ENCODE data around the gene FOXA1. TPM values are rescaled to one million over a fixed set of nuclear protein-coding genes. Genes with fewer than 3 reads are reported as not detected.

Gene FOXA1
- total RNA-seq, 1 experiment from 2014 or later, result 11.2 TPM

DNA sequence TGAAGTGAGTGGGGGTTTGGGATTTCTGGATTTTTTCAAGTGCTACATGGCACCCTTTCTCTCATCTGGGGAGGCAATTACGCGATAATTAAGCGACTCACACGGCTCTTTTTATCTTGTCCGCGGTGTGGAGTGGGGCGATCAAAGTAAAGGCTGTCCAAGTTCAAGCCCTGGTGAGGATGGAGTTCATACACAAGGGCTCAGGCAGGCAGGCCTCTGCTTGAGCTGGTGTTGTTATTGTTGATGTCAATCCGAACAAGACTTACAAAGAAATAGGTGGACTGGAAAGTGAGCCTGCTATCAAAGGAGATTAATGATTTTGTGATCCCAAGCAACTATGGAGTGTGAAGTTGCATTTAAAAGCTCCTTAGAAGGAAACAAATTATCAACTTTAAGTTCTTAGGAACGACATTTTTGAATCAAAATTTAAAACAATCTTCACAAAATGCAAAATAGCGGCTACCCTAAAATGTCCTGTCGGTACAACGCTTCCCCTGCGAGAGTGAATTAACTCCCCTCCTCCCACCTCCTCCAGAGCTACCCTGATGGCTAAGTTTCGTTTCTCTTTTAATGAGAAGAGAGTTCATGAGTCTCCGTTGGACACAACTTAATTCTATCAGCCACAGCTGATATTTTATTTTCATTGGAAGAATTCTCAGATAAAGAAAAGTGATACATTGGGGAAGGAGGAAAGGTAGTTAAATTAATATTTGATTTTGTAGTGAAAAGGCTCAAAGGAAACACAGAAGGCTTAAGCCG, 5.9 kb downstream of the FOXA1 start:
- no peaks in the 10 kb centered on the region for H3K9me3 Mint-ChIP-seq (ENCODE audit: unreplicated experiment)
- no peak for DNase-seq (ENCODE audit: unreplicated experiment)
- POLR2A ChIA-PET, result interaction anchor here (0.6 kb wide), 1 partner anchor 36 kb away, joined by 3 read pairs; no protein-coding TSS in a partner anchor
- intact Hi-C loops (cut with micrococcal nuclease), result no loop called here
- H3K27ac Mint-ChIP-seq (ENCODE audit: low read depth, unreplicated experiment), result no peak overlapping the region
- CTCF ChIA-PET, result interaction anchor here (0.5 to 1.6 kb wide), 6 partner anchors 16 to 1836 kb away, joined by 3 to 6 read pairs (median 4); no protein-coding TSS in a partner anchor
- no peaks in the 10 kb centered on the region for H3K36me3 Mint-ChIP-seq (ENCODE audit: insufficient read depth, unreplicated experiment)
- TF ChIP-seq, protein P1, sequence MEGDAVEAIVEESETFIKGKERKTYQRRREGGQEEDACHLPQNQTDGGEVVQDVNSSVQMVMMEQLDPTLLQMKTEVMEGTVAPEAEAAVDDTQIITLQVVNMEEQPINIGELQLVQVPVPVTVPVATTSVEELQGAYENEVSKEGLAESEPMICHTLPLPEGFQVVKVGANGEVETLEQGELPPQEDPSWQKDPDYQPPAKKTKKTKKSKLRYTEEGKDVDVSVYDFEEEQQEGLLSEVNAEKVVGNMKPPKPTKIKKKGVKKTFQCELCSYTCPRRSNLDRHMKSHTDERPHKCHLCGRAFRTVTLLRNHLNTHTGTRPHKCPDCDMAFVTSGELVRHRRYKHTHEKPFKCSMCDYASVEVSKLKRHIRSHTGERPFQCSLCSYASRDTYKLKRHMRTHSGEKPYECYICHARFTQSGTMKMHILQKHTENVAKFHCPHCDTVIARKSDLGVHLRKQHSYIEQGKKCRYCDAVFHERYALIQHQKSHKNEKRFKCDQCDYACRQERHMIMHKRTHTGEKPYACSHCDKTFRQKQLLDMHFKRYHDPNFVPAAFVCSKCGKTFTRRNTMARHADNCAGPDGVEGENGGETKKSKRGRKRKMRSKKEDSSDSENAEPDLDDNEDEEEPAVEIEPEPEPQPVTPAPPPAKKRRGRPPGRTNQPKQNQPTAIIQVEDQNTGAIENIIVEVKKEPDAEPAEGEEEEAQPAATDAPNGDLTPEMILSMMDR (IDR thresholded peaks at IDR 0.05; ENCODE audit: unreplicated experiment), result no peak
- H3K4me1 Mint-ChIP-seq (ENCODE audit: insufficient read depth, unreplicated experiment), result peaks cover 5% of the 10 kb centered on the region
- BruUV-seq (replicated peaks), result no TSS peak
- H3K4me3 Mint-ChIP-seq (ENCODE audit: unreplicated experiment), result no peak overlapping the region
- no peaks in the 10 kb centered on the region for H3K27me3 Mint-ChIP-seq (ENCODE audit: insufficient read depth, unreplicated experiment)

DNA sequence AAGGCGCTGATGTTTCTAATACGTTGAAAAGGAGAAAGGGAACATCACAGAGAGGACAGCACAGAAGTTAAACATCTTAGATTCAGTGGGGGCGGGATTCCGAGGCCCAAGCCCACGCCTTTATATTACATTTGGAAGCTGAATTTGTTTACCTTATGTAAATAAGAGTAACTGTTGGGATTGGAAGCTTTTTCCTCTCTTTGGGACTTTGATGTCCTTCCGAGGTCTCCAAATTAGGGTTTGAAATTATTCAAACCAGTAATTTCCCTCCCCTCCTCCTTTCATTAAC, 6.4 kb downstream of the FOXA1 start:
- Mint-ChIP-seq H3K27ac (ENCODE audit: low read depth, unreplicated experiment) (no peak overlapping the region), H3K36me3 (ENCODE audit: insufficient read depth, unreplicated experiment) (no peaks in the 10 kb centered on the region), H3K4me1 (ENCODE audit: insufficient read depth, unreplicated experiment) (peaks cover under 1% of the 10 kb centered on the region), H3K27me3 (ENCODE audit: insufficient read depth, unreplicated experiment) (no peaks in the 10 kb centered on the region), H3K4me3 (ENCODE audit: unreplicated experiment) (no peak overlapping the region), H3K9me3 (ENCODE audit: unreplicated experiment) (no peaks in the 10 kb centered on the region)
- BruUV-seq (replicated peaks), result no TSS peak
- TF ChIP-seq, protein P1 (IDR thresholded peaks at IDR 0.05; ENCODE audit: unreplicated experiment), result no peak
- intact Hi-C loops (cut with micrococcal nuclease), result no loop called here
- ChIA-PET POLR2A (no interaction called here), CTCF (interaction anchor here (0.5 to 1.6 kb wide), 4 partner anchors 16 to 1837 kb away, joined by 3 to 6 read pairs (median 4); no protein-coding TSS in a partner anchor)
- no peak for DNase-seq (ENCODE audit: unreplicated experiment)

DNA sequence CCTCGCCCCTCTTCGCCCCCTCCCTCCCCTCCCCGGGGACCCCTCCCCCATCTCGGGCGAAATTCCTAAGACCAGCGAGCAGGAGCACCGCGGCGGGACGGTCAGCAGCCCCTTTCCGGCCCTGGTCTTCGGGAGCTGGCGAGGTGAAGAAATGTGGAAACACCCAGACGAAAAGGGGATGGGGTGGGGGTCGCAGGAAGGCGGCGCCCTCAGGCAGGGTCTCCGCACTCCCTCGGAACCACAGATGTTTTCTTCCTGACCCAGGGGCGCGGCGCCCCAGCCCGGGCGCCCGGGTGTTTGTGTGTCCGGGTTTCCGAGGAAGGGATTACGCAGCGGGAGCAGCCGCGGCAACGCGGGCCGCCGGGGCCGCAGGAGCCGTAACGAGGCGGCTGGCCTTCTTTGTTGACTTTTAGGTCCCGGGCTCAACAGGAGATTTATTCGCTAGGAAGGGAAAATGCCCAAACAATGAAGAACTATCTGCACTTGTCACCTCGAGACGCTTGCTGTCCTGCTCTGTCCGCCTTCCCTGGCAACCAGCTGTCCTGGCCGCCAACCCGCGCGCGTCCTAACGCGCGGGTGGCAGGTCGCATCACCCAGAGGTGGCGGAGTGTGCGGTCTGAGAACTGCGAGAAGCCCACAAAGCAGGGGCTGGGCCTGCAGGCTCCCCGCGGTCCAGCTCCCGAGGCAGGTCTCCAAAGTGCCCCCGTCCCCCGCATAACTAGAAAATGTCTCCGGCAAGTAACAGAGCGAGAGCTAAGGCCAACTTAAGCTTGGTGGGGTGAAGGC, 7.0 kb downstream of the FOXA1 start:
- intact Hi-C loops (cut with micrococcal nuclease), result no loop called here
- Mint-ChIP-seq H3K4me1 (ENCODE audit: insufficient read depth, unreplicated experiment) (no peaks in the 10 kb centered on the region), H3K27ac (ENCODE audit: low read depth, unreplicated experiment) (no peak overlapping the region), H3K36me3 (ENCODE audit: insufficient read depth, unreplicated experiment) (no peaks in the 10 kb centered on the region), H3K4me3 (ENCODE audit: unreplicated experiment) (no peak overlapping the region), H3K27me3 (ENCODE audit: insufficient read depth, unreplicated experiment) (no peaks in the 10 kb centered on the region), H3K9me3 (ENCODE audit: unreplicated experiment) (no peaks in the 10 kb centered on the region)
- ChIA-PET CTCF (no interaction called here), POLR2A (no interaction called here)
- BruUV-seq (replicated peaks), result no TSS peak
- TF ChIP-seq, protein P1 (IDR thresholded peaks at IDR 0.05; ENCODE audit: unreplicated experiment), result no peak
- no peak for DNase-seq (ENCODE audit: unreplicated experiment)

DNA sequence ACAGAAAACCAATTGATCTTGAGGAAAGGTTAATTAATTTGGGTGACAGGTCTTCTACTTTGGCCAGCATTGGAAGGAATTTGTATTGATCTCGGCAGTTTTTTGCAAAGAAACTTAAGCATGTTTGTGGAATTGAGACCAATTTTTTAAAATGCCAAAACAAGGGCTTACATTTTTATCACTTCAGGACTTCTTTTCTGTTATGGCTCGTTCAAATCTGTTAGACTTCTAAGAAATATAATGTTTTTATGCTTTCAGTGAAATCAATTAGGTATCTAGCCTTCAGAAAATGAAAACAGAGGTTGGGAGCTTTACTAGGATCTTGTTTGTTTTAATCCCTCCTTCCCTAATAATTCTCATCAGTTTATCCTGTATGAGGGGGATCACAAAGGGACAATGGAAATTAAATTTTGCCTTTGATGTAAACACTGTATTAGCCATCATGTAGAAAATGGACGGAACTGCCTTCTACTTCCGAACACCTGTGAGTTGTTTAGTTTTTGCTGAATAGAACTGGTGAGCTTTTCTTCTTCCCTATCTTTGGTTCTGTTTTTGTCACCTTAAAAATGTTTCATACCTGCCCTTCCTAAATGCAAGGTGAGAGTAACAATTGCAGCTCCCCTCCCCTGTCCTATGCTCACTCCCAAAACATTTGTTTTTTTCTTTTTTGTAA, 7.8 kb downstream of the FOXA1 start:
- ChIA-PET CTCF (no interaction called here), POLR2A (no interaction called here)
- Mint-ChIP-seq H3K4me1 (ENCODE audit: insufficient read depth, unreplicated experiment) (no peaks in the 10 kb centered on the region), H3K9me3 (ENCODE audit: unreplicated experiment) (no peaks in the 10 kb centered on the region), H3K27me3 (ENCODE audit: insufficient read depth, unreplicated experiment) (no peaks in the 10 kb centered on the region), H3K4me3 (ENCODE audit: unreplicated experiment) (no peak overlapping the region), H3K27ac (ENCODE audit: low read depth, unreplicated experiment) (no peak overlapping the region), H3K36me3 (ENCODE audit: insufficient read depth, unreplicated experiment) (no peaks in the 10 kb centered on the region)
- TF ChIP-seq, protein P1 (IDR thresholded peaks at IDR 0.05; ENCODE audit: unreplicated experiment), result no peak
- no peak for DNase-seq (ENCODE audit: unreplicated experiment)
- intact Hi-C loops (cut with micrococcal nuclease), result no loop called here
- BruUV-seq (replicated peaks), result no TSS peak
